ENCODE results near the gene SLC4A5. TPM values are rescaled to one million over a fixed set of nuclear protein-coding genes. Genes with fewer than 3 reads are reported as not detected.

SLC4A5 gene
- polyA plus RNA-seq, 1 donor = 1.5 TPM

- Histone ChIP-seq H3K36me3 (ENCODE audit: control insufficient read depth, insufficient read depth, low read length) (no peaks in the 10 kb centered on the region), H3K27me3 (ENCODE audit: control insufficient read depth, insufficient read depth, low read length) (no peaks in the 10 kb centered on the region)
- no CpG with 5 or more reads among the region's 3 CpGs for WGBS (ENCODE audit: insufficient coverage, low lambda C conversion rate)
Observed at GRCh38 chr2:74334931-74335333, 8.3 kb downstream of the SLC4A5 start.

GRCh38 chr2:74333896-74334586 lies 9.2 kb downstream of the SLC4A5 start:
- no peak for DNase-seq
- Histone ChIP-seq H3K4me3 (ENCODE audit: low read length) (no peak overlapping the region), H3K4me1 (ENCODE audit: control insufficient read depth, insufficient read depth, low read length) (no peaks in the 10 kb centered on the region), H3K27ac (ENCODE audit: low read length) (no peak overlapping the region), H3K9me3 (ENCODE audit: control insufficient read depth, low read depth, low read length) (no peaks in the 10 kb centered on the region), H3K36me3 (ENCODE audit: control insufficient read depth, insufficient read depth, low read length) (no peaks in the 10 kb centered on the region), H3K27me3 (ENCODE audit: control insufficient read depth, insufficient read depth, low read length) (no peaks in the 10 kb centered on the region)
- WGBS (ENCODE audit: insufficient coverage, low lambda C conversion rate) = 50% methylated on average over 1 of the region's 6 CpGs

More at GRCh38 chr2:74334931-74335333, 8.3 kb downstream of the SLC4A5 start:
- Histone ChIP-seq H3K4me3 (ENCODE audit: low read length) (no peak overlapping the region), H3K27ac (ENCODE audit: low read length) (no peak overlapping the region), H3K9me3 (ENCODE audit: control insufficient read depth, low read depth, low read length) (no peaks in the 10 kb centered on the region), H3K4me1 (ENCODE audit: control insufficient read depth, insufficient read depth, low read length) (no peaks in the 10 kb centered on the region)
- DNase-seq = peak; percentile 59 to 71

- H3K27me3 ChIP-seq (ENCODE audit: control insufficient read depth, insufficient read depth, low read length) = no peaks in the 10 kb centered on the region
- peak in 1 of 2 donors; percentile 14 for DNase-seq
- WGBS (ENCODE audit: insufficient coverage, low lambda C conversion rate) = no CpG with 5 or more reads among the region's 3 CpGs
- no peak overlapping the region for H3K4me3 ChIP-seq (ENCODE audit: low read length)
- H3K27ac ChIP-seq (ENCODE audit: low read length) = no peak overlapping the region
- H3K4me1 ChIP-seq (ENCODE audit: control insufficient read depth, insufficient read depth, low read length) = no peaks in the 10 kb centered on the region
- H3K36me3 ChIP-seq (ENCODE audit: control insufficient read depth, insufficient read depth, low read length) = no peaks in the 10 kb centered on the region
- H3K9me3 ChIP-seq (ENCODE audit: control insufficient read depth, low read depth, low read length) = no peaks in the 10 kb centered on the region
Observed at GRCh38 chr2:74333175-74333574, 10.0 kb downstream of the SLC4A5 start.

DNA sequence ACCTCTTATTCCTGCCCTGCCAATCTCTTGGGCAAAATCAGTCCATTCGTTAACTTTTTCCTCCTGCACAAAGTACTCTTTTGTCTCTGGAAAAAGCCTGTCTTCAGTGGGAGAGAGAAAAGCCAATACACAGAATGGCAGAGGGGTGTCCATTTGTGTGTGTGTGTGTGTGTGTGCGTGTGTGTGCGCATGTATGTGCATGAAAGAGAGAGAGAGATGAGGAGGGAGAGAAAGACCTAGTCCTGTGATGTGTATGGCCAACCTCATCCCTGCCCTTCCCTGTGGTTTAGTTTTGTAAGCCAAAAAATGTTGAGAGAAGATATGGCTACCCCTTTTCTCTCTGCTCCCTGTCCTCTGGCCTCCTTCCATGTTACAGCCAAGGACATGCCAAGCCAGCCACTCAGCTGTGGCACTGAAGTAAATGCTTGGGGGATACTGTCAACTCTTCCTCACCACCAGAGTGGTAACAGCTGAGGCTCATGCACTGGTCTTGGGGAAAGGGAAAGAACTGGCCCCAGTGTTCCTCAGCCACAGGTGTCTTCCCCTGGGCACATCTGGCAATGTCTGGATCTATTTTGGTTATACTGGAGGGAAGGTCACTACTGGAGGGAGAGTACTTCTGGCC lies 10.6 kb downstream of the SLC4A5 start:
- H3K27ac ChIP-seq (ENCODE audit: low read length) = no peak overlapping the region
- no peaks in the 10 kb centered on the region for H3K9me3 ChIP-seq (ENCODE audit: control insufficient read depth, low read depth, low read length)
- no CpG with 5 or more reads among the region's 3 CpGs for WGBS (ENCODE audit: insufficient coverage, low lambda C conversion rate)
- H3K4me1 ChIP-seq (ENCODE audit: control insufficient read depth, insufficient read depth, low read length) = no peaks in the 10 kb centered on the region
- no peak overlapping the region for H3K4me3 ChIP-seq (ENCODE audit: low read length)
- H3K36me3 ChIP-seq (ENCODE audit: control insufficient read depth, insufficient read depth, low read length) = no peaks in the 10 kb centered on the region
- no peak for DNase-seq
- H3K27me3 ChIP-seq (ENCODE audit: control insufficient read depth, insufficient read depth, low read length) = no peaks in the 10 kb centered on the region

DNA sequence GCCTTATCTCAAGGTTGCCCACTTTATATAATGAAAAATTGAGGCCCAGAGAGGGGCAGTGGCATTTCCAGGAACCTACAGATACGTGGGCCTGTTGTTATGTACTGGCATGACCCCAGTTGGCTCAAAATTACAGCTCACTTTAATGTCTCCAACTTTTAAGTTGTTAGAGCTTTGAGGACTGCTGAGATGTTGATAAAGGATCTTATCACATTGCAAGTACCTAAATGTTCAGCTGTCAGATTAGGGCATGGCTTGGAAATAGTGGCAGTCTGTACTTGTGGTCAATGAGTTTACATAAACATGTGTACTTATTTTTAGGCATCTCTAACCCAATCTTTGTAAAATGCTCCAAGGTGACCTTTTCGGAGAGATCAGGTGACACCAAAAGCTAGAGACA lies 14.6 kb downstream of the SLC4A5 start:
- Histone ChIP-seq H3K4me1 (ENCODE audit: control insufficient read depth, insufficient read depth, low read length) (no peaks in the 10 kb centered on the region), H3K4me3 (ENCODE audit: low read length) (no peak overlapping the region), H3K9me3 (ENCODE audit: control insufficient read depth, low read depth, low read length) (no peaks in the 10 kb centered on the region), H3K36me3 (ENCODE audit: control insufficient read depth, insufficient read depth, low read length) (no peaks in the 10 kb centered on the region), H3K27ac (ENCODE audit: low read length) (no peak overlapping the region), H3K27me3 (ENCODE audit: control insufficient read depth, insufficient read depth, low read length) (no peaks in the 10 kb centered on the region)
- DNase-seq = no peak
- WGBS (ENCODE audit: insufficient coverage, low lambda C conversion rate) = no CpG with 5 or more reads among the region's 2 CpGs

DNA sequence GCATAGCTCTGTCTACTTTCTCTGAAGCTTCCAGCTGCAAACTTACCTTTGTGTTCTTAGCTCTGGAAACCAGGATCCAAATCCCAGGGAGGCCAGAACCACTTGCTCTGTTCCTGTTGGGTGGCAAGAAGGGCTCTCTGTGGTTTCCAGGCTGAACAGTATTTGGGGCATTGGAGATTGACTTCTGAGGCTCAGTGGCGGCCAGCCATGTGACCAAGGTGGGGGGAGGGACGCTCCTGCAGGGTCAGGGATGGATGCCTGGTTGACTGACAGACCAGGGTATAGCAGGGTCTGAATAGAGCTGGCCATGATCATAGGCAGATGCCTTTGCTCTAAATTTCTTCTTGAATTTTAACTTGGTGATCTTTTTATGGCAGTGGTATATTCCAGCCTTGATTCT lies 15.1 kb downstream of the SLC4A5 start:
- H3K4me3 ChIP-seq (ENCODE audit: low read length) = no peak overlapping the region
- no peak for DNase-seq
- WGBS (ENCODE audit: insufficient coverage, low lambda C conversion rate) = no CpG with 5 or more reads among the region's 2 CpGs
- H3K36me3 ChIP-seq (ENCODE audit: control insufficient read depth, insufficient read depth, low read length) = no peaks in the 10 kb centered on the region
- H3K9me3 ChIP-seq (ENCODE audit: control insufficient read depth, low read depth, low read length) = no peaks in the 10 kb centered on the region
- no peak overlapping the region for H3K27ac ChIP-seq (ENCODE audit: low read length)
- H3K27me3 ChIP-seq (ENCODE audit: control insufficient read depth, insufficient read depth, low read length) = no peaks in the 10 kb centered on the region
- H3K4me1 ChIP-seq (ENCODE audit: control insufficient read depth, insufficient read depth, low read length) = no peaks in the 10 kb centered on the region

DNA sequence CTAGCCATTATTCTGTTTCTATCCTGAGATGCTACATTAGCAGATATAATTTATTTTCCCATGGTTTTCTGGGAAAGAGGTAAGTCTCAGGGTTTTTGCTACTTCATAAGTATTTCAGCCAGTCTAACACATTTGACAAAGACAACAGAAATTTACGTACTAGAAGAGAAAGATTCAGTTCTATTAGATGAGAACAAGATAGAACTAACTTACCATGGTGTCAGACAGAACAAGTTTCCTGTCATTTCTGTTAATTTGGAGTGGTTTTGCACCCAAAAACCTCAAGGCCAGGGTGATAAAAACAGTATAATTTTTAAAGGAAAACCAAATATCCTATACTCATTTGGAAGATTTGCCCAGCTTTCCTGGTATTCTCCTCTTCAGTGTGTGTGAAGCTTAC lies 15.6 kb downstream of the SLC4A5 start:
- DNase-seq = no peak
- H3K4me1 ChIP-seq (ENCODE audit: control insufficient read depth, insufficient read depth, low read length) = no peaks in the 10 kb centered on the region
- H3K27me3 ChIP-seq (ENCODE audit: control insufficient read depth, insufficient read depth, low read length) = no peaks in the 10 kb centered on the region
- WGBS (ENCODE audit: insufficient coverage, low lambda C conversion rate) = 100% methylated on average over 1 of the region's 1 CpG
- no peaks in the 10 kb centered on the region for H3K36me3 ChIP-seq (ENCODE audit: control insufficient read depth, insufficient read depth, low read length)
- no peak overlapping the region for H3K4me3 ChIP-seq (ENCODE audit: low read length)
- H3K27ac ChIP-seq (ENCODE audit: low read length) = no peak overlapping the region
- H3K9me3 ChIP-seq (ENCODE audit: control insufficient read depth, low read depth, low read length) = no peaks in the 10 kb centered on the region

GRCh38 chr2:74327199-74327598 lies 16.0 kb downstream of the SLC4A5 start:
- no peak overlapping the region for H3K27ac ChIP-seq (ENCODE audit: low read length)
- H3K9me3 ChIP-seq (ENCODE audit: control insufficient read depth, low read depth, low read length) = no peaks in the 10 kb centered on the region

GRCh38 chr2:74325815-74326214 lies 17.4 kb downstream of the SLC4A5 start:
- DNase-seq = no peak
- peaks cover 2% of the 10 kb centered on the region for H3K4me1 ChIP-seq (ENCODE audit: control insufficient read depth, insufficient read depth, low read length)
- no peaks in the 10 kb centered on the region for H3K27me3 ChIP-seq (ENCODE audit: control insufficient read depth, insufficient read depth, low read length)
- H3K4me3 ChIP-seq (ENCODE audit: low read length) = no peak overlapping the region
- no peak overlapping the region for H3K27ac ChIP-seq (ENCODE audit: low read length)
- no peaks in the 10 kb centered on the region for H3K9me3 ChIP-seq (ENCODE audit: control insufficient read depth, low read depth, low read length)
- 100% methylated on average over 1 of the region's 2 CpGs for whole genome bisulfite sequencing (ENCODE audit: insufficient coverage, low lambda C conversion rate)
- H3K36me3 ChIP-seq (ENCODE audit: control insufficient read depth, insufficient read depth, low read length) = no peaks in the 10 kb centered on the region

More at GRCh38 chr2:74327199-74327598, 16.0 kb downstream of the SLC4A5 start:
- H3K27me3 ChIP-seq (ENCODE audit: control insufficient read depth, insufficient read depth, low read length) = no peaks in the 10 kb centered on the region
- H3K4me1 ChIP-seq (ENCODE audit: control insufficient read depth, insufficient read depth, low read length) = no peaks in the 10 kb centered on the region
- H3K36me3 ChIP-seq (ENCODE audit: control insufficient read depth, insufficient read depth, low read length) = no peaks in the 10 kb centered on the region
- no peak overlapping the region for H3K4me3 ChIP-seq (ENCODE audit: low read length)
- 61% methylated on average over 3 of the region's 5 CpGs for WGBS (ENCODE audit: insufficient coverage, low lambda C conversion rate)
- DNase-seq = no peak

DNA sequence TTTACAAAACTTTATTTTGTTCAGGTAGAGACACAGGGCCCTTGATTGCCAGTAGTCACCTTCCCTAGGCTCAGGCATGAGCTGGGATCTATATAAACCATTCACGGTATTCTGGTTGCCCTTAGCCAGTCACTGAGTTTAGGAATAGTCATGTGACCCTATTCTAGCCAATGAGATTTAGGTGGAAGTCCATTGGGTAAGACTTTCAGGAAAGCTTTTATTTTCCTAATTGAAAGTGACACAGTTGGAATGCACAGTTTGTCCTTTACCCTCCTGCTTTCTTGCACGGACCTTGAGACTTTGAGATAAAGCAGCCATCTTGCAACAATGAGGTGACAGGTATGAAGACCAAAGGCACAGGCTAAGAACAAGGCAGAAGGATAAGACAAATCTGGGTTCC lies 21.5 kb downstream of the SLC4A5 start:
- Histone ChIP-seq H3K36me3 (ENCODE audit: control insufficient read depth, insufficient read depth, low read length) (no peaks in the 10 kb centered on the region), H3K27me3 (ENCODE audit: control insufficient read depth, insufficient read depth, low read length) (no peaks in the 10 kb centered on the region)
- no CpG with 5 or more reads among the region's 2 CpGs for WGBS (ENCODE audit: insufficient coverage, low lambda C conversion rate)

GRCh38 chr2:74317701-74318100 lies 25.5 kb downstream of the SLC4A5 start:
- no peaks in the 10 kb centered on the region for H3K36me3 ChIP-seq (ENCODE audit: control insufficient read depth, insufficient read depth, low read length)
- no peak for DNase-seq
- H3K4me3 ChIP-seq (ENCODE audit: low read length) = no peak overlapping the region
- H3K9me3 ChIP-seq (ENCODE audit: control insufficient read depth, low read depth, low read length) = no peaks in the 10 kb centered on the region
- H3K27ac ChIP-seq (ENCODE audit: low read length) = no peak overlapping the region
- no peaks in the 10 kb centered on the region for H3K27me3 ChIP-seq (ENCODE audit: control insufficient read depth, insufficient read depth, low read length)
- peaks cover 2% of the 10 kb centered on the region for H3K4me1 ChIP-seq (ENCODE audit: control insufficient read depth, insufficient read depth, low read length)

More for the DNA sequence above, 21.5 kb downstream of the SLC4A5 start:
- no peak overlapping the region for H3K4me3 ChIP-seq (ENCODE audit: low read length)
- no peaks in the 10 kb centered on the region for H3K9me3 ChIP-seq (ENCODE audit: control insufficient read depth, low read depth, low read length)
- peaks cover 2% of the 10 kb centered on the region for H3K4me1 ChIP-seq (ENCODE audit: control insufficient read depth, insufficient read depth, low read length)
- peak; percentile 38 to 67 for DNase-seq
- peak overlapping the region; percentile 17 for H3K27ac ChIP-seq (ENCODE audit: low read length)
